Measurements from ENCODE around the gene PRUNE2. TPM values are rescaled to one million over a fixed set of nuclear protein-coding genes. Genes with fewer than 3 reads are reported as not detected.

The PRUNE2 gene
- total and polyA plus RNA-seq, 2 of the 8 experiments (the other 6 are each of a cell fraction or from before 2014, with no cell fraction given): 5.5 to 13.3 TPM

- no peaks in the 10 kb centered on the region for H3K4me1 ChIP-seq (replicated peaks in 1 of 4; ENCODE audit: control insufficient read depth in 3 of 4, insufficient read depth in 4 of 4, low read length in 3 of 4)
- H2AK5ac ChIP-seq (ENCODE audit: low read depth, low read length): no peak overlapping the region
- H4K5ac ChIP-seq (ENCODE audit: insufficient read length, low read depth, low read length): no peak overlapping the region
- WGBS, 2 experiments (ENCODE audit: extremely low coverage in 1 of 2, insufficient coverage in 1 of 2, insufficient read length in 1 of 2, insufficient replicate concordance in 2 of 2, low coverage in 1 of 2, low lambda C conversion rate in 2 of 2, missing lambda C conversion rate in 1 of 2): 84% methylated on average over 5 of the region's 5 CpGs; no CpG with 5 or more reads in 1 of the 2 experiments
- H3K27ac ChIP-seq (ENCODE audit: low read depth, low read length): no peak overlapping the region
- no peak overlapping the region for H3K4me2 ChIP-seq (ENCODE audit: insufficient read depth in 1 of 2, low read depth in 2 of 2, low read length in 2 of 2)
- H2BK5ac ChIP-seq (ENCODE audit: low read depth, low read length): no peak overlapping the region
- H3K9me3 ChIP-seq (ENCODE audit: insufficient read depth in 2 of 2, low read depth in 1 of 2, low read length in 1 of 2): no peaks in the 10 kb centered on the region
- H3K79me1 ChIP-seq (ENCODE audit: low read depth, low read length): no peaks in the 10 kb centered on the region
- no peak overlapping the region for H2BK15ac ChIP-seq (ENCODE audit: low read length)
- no peak overlapping the region for H2BK120ac ChIP-seq (replicated peaks; ENCODE audit: low read depth, low read length)
- no peak for DNase-seq (ENCODE audit: low read depth in 1 of 2, low spot score in 2 of 2)
- H3K79me2 ChIP-seq (ENCODE audit: control insufficient read depth in 1 of 2, insufficient read depth in 2 of 2, low read length in 2 of 2): no peaks in the 10 kb centered on the region
- H3K36me3 ChIP-seq (ENCODE audit: control insufficient read depth in 2 of 4, insufficient read depth in 4 of 4, low read length in 3 of 4): no peaks in the 10 kb centered on the region
- H4K91ac ChIP-seq (replicated peaks; ENCODE audit: insufficient read length, low read length): no peak overlapping the region
- H3K4me3 ChIP-seq (ENCODE audit: extremely low read depth in 1 of 4, insufficient read depth in 2 of 4, low read depth in 3 of 4, low read length in 4 of 4): no peak overlapping the region
- FAIRE-seq: no peak
- no peak overlapping the region for H4K8ac ChIP-seq (ENCODE audit: extremely low read depth, insufficient read depth, low read length)
- no peak overlapping the region for H3K4ac ChIP-seq (replicated peaks; ENCODE audit: insufficient read length, low read depth, low read length)
- no peaks in the 10 kb centered on the region for H3K27me3 ChIP-seq (replicated peaks in 1 of 4; ENCODE audit: control insufficient read depth in 3 of 4, extremely low read depth in 1 of 4, insufficient read depth in 3 of 4, low read length in 3 of 4)
- no peak overlapping the region for H2BK20ac ChIP-seq (ENCODE audit: low read length)
- no peak overlapping the region for H3K56ac ChIP-seq (replicated peaks; ENCODE audit: insufficient read length, low read depth, low read length)
- no peaks in the 10 kb centered on the region for H4K20me1 ChIP-seq (replicated peaks in 1 of 2; ENCODE audit: control insufficient read depth in 1 of 2, insufficient read depth in 2 of 2, low read length in 2 of 2)
- H3K18ac ChIP-seq (ENCODE audit: extremely low read depth, low read length): no peak overlapping the region
- H2AFZ ChIP-seq (ENCODE audit: low read length): no peak overlapping the region
- POLR2A ChIA-PET (ENCODE audit: partially characterized antibody): no interaction called here
- no peak overlapping the region for H3K23ac ChIP-seq (ENCODE audit: insufficient read length)
- H2BK12ac ChIP-seq (ENCODE audit: low read depth, low read length): no peak overlapping the region
- no peak overlapping the region for H3K9ac ChIP-seq (replicated peaks in 1 of 4; ENCODE audit: extremely low read depth in 1 of 4, low read depth in 3 of 4, low read length in 3 of 4)
- CTCF ChIA-PET (ENCODE audit: partially characterized antibody): interaction anchor here (0.8 to 1.3 kb wide), 3 partner anchors 53 to 265 kb away, joined by 3 to 4 read pairs (median 3); no protein-coding TSS in a partner anchor
- no peaks in the 10 kb centered on the region for H3K23me2 ChIP-seq (ENCODE audit: low read depth, low read length)
- no peak overlapping the region for H3K14ac ChIP-seq (ENCODE audit: insufficient read length)
- TF ChIP-seq SAP30 (IDR thresholded peaks at IDR 0.05; ENCODE audit: insufficient read depth, insufficient replicate concordance, low read length) (no peak), SIX5 (IDR thresholded peaks at IDR 0.05; ENCODE audit: low read depth, low read length) (no peak), SIN3A (conservative IDR thresholded peaks at IDR 0.05 in 1 of 2, IDR thresholded peaks at IDR 0.05 in 1 of 2; ENCODE audit: low read depth in 1 of 2, low read length in 2 of 2) (no peak), ATF2 (IDR thresholded peaks at IDR 0.05; ENCODE audit: low read length) (no peak), RNF2 (IDR thresholded peaks at IDR 0.05; ENCODE audit: borderline replicate concordance, low read depth, low read length, missing control alignments, poor library complexity, severe bottlenecking) (no peak), JUN (IDR thresholded peaks at IDR 0.05; ENCODE audit: low read depth, low read length) (no peak), SIRT6 (IDR thresholded peaks at IDR 0.05; ENCODE audit: low read length) (no peak), MAX (IDR thresholded peaks at IDR 0.05) (no peak), HDAC2 (IDR thresholded peaks at IDR 0.05; ENCODE audit: borderline replicate concordance in 1 of 2, low read depth in 2 of 2, low read length in 2 of 2) (no peak), TEAD4 (IDR thresholded peaks at IDR 0.05; ENCODE audit: low read depth, low read length) (no peak), RFX5 (IDR thresholded peaks at IDR 0.05; ENCODE audit: borderline replicate concordance, low read depth, low read length) (no peak), TBP (IDR thresholded peaks at IDR 0.05; ENCODE audit: low read depth, low read length) (no peak)
These were observed 192.5 kb downstream of the PRUNE2 start for GRCh38 chr9:76713381-76713780.

Data from H1 (cell line).